GM10248 (cell line): ENCODE measurements around the gene PCDHGA8.
"Not testable (repeated sequence)": the region's sequence is repeated elsewhere in the genome, so short reads cannot be mapped to it uniquely, and the experiment has no call there.

ENCODE experiments used
- CTCF ChIA-PET: fragments of 300-600 bp; sonication (Branson Sonifier 250); formaldehyde crosslinking; extraction: SDS; loops from one replicate; lab custom pipeline; 2021; ENCODE audit warnings: antibody characterized with exemption; lab: Yijun Ruan, JAX
- POLR2A ChIA-PET: fragments of 350-650 bp; sonication (Branson Sonifier 250); formaldehyde crosslinking; extraction: SDS; loops from one replicate; lab custom pipeline; 2020; ENCODE audit warnings: antibody characterized with exemption; lab: Yijun Ruan, JAX
- DNase-seq: peaks from one replicate; pipeline ENCODE4 v3.0.0; 2012; ENCODE audit errors: extremely low spot score
- CTCF ChIP-seq: IDR thresholded peaks from 2 replicates; pipeline ENCODE4 v1.5.1; 2012; ENCODE audit warnings: mild to moderate bottlenecking, low read depth; ENCODE audit errors: extremely low read depth, missing control alignments, control extremely low read depth

PCDHGA8 gene

GRCh38 chr5:141403387-141403786, 11.0 kb downstream of the PCDHGA8 start:
- CTCF ChIA-PET: interaction anchor here (1.4 to 1.5 kb wide), 3 partner anchors 14 to 164 kb away, joined by 3 to 6 read pairs (median 3); partner anchors contain the start of gene PCDHGB7
- TF ChIP-seq CTCF: no peak
- DNase-seq: no peak
- POLR2A ChIA-PET: no interaction called here

- peak; percentile 55 for TF ChIP-seq CTCF
- CTCF ChIA-PET: interaction anchor here (0.6 to 4.2 kb wide), 21 partner anchors 10 to 553 kb away, joined by 3 to 42 read pairs (median 4); partner anchors contain the start of genes PCDHGA1, PCDHGA11, PCDHGB2 and PCDHGB5
- POLR2A ChIA-PET: not testable (repeated sequence)
- peak; percentile 57 for DNase-seq
These were observed 15.5 kb downstream of the PCDHGA8 start, which contains the start of gene PCDHGB6 for GRCh38 chr5:141407790-141408505. PCDHGB6 (plus strand) TSS chr5:141408021; CDS start chr5:141408203, 182 bp downstream.

GRCh38 chr5:141409598-141410306, 17.3 kb downstream of the PCDHGA8 start:
- no peak for TF ChIP-seq CTCF
- ChIA-PET CTCF (interaction anchor here (1.0 to 2.6 kb wide), 3 partner anchors 11 to 148 kb away, joined by 3 to 8 read pairs (median 4); partner anchors contain the start of gene PCDHGA11), POLR2A (no interaction called here)
- no peak for DNase-seq

- ChIA-PET POLR2A (no interaction called here), CTCF (interaction anchor here (1.2 to 12.7 kb wide), 7 partner anchors 10 to 152 kb away, joined by 3 to 180 read pairs (median 53); partner anchors contain the start of genes PCDHGA1, PCDHGA11 and PCDHGB5)
- no peak for TF ChIP-seq CTCF
- no peak for DNase-seq
These were observed 19.1 kb downstream of the PCDHGA8 start for GRCh38 chr5:141411575-141411974.

GRCh38 chr5:141412854-141413539, 20.6 kb downstream of the PCDHGA8 start, which contains the start of gene PCDHGA10:
PCDHGA10 (plus strand) TSS chr5:141412987; CDS start chr5:141413176, 189 bp downstream.
- ChIA-PET CTCF (interaction anchor here (0.7 to 12.7 kb wide), 53 partner anchors 8 to 607 kb away, joined by 3 to 180 read pairs (median 5); partner anchors contain the start of genes HDAC3, PCDHB14, PCDHB15 and PCDHGA11), POLR2A (no interaction called here)
- peak; percentile 77 for TF ChIP-seq CTCF
- peak; percentile 73 for DNase-seq
